GM21367 (cell line): Measurements from ENCODE around the gene SBF2.
"Not testable (repeated sequence)": the region's sequence is repeated elsewhere in the genome, so short reads cannot be mapped to it uniquely, and the experiment has no call there.

Experiments
- ATAC-seq: cut with Tn5 transposase; IDR thresholded peaks from one replicate; pipeline ENCODE4 v1.9.1; 2021; ENCODE audit not compliant: unreplicated experiment

Gene SBF2

GRCh38 chr11:10075141-10075540 lies 218.9 kb downstream of the SBF2 start:
- ATAC-seq, result no peak

- no peak for ATAC-seq
Measured at GRCh38 chr11:10072841-10073240, 221.2 kb downstream of the SBF2 start.

- ATAC-seq, result no peak
Measured at GRCh38 chr11:10072142-10072541, 221.9 kb downstream of the SBF2 start.

GRCh38 chr11:10067629-10068300 lies 226.3 kb downstream of the SBF2 start:
- no peak for ATAC-seq

GRCh38 chr11:10066441-10066840 lies 227.6 kb downstream of the SBF2 start:
- ATAC-seq, result no peak

GRCh38 chr11:10064828-10065227 lies 229.2 kb downstream of the SBF2 start:
- no peak for ATAC-seq

GRCh38 chr11:10058356-10058755 lies 235.7 kb downstream of the SBF2 start:
- no peak for ATAC-seq

GRCh38 chr11:10051868-10052586 lies 242.0 kb downstream of the SBF2 start:
- no peak for ATAC-seq

- ATAC-seq, result no peak
Measured at GRCh38 chr11:10050561-10050960, 243.5 kb downstream of the SBF2 start.

GRCh38 chr11:10049756-10050155 lies 244.3 kb downstream of the SBF2 start:
- ATAC-seq, result no peak

- ATAC-seq, result no peak
Measured at GRCh38 chr11:10048350-10048749, 245.7 kb downstream of the SBF2 start.

- no peak for ATAC-seq
Measured at GRCh38 chr11:10044618-10045017, 249.4 kb downstream of the SBF2 start.

GRCh38 chr11:10042699-10043098 lies 251.3 kb downstream of the SBF2 start:
- ATAC-seq, result no peak

GRCh38 chr11:10041748-10042446 lies 252.1 kb downstream of the SBF2 start:
- ATAC-seq, result no peak

GRCh38 chr11:10041332-10041731 lies 252.7 kb downstream of the SBF2 start:
- no peak for ATAC-seq

- ATAC-seq, result no peak
Measured at GRCh38 chr11:10038521-10039302, 255.3 kb downstream of the SBF2 start.

GRCh38 chr11:10035932-10036331 lies 258.1 kb downstream of the SBF2 start:
- not testable (repeated sequence) for ATAC-seq

- no peak for ATAC-seq
Measured at GRCh38 chr11:10032935-10033334, 261.1 kb downstream of the SBF2 start.

- no peak for ATAC-seq
Measured at GRCh38 chr11:10030122-10030490, 263.9 kb downstream of the SBF2 start.

- ATAC-seq, result no peak
Measured at GRCh38 chr11:10029386-10030121, 264.5 kb downstream of the SBF2 start.

- ATAC-seq, result no peak
Measured at GRCh38 chr11:10026514-10026913, 267.5 kb downstream of the SBF2 start.
